HepG2 (cell line): ENCODE data around the gene ANG. TPM values are rescaled to one million over a fixed set of nuclear protein-coding genes. Genes with fewer than 3 reads are reported as not detected.

Experiments
- AHDC1 ChIP-seq: sonication (generic); formaldehyde crosslinking; IDR thresholded peaks from 2 replicates; pipeline ENCODE4 v1.5.1; 2020; ENCODE audit warnings: mild to moderate bottlenecking, missing genetic modification reagents, borderline replicate concordance
- ATF2 ChIP-seq: sonication (generic); formaldehyde crosslinking; IDR thresholded peaks from 2 replicates; pipeline ENCODE4 v1.4.0; 2020; ENCODE audit warnings: missing genetic modification reagents
- MXD4 ChIP-seq: IDR thresholded peaks from 2 replicates; pipeline ENCODE4 v1.6.1; 2016; ENCODE audit warnings: mild to moderate bottlenecking, missing biosample characterization, missing genetic modification reagents
- MYC ChIP-seq: sonication (generic); formaldehyde crosslinking; IDR thresholded peaks from 2 replicates; pipeline ENCODE4 v1.9.0; 2021; ENCODE audit warnings: missing genetic modification reagents, borderline replicate concordance
- NFYC ChIP-seq: IDR thresholded peaks from 2 replicates; pipeline ENCODE4 v1.6.1; 2016; ENCODE audit warnings: missing genetic modification reagents, missing compliant biosample characterization
- PPARG ChIP-seq: conservative IDR thresholded peaks from 2 replicates; pipeline ENCODE4 v1.6.1; 2016; ENCODE audit warnings: missing biosample characterization, missing genetic modification reagents
- RFX1 ChIP-seq: fragments of 450-650 bp; IDR thresholded peaks from 2 replicates; pipeline ENCODE4 v1.6.1; 2017
- SIX4 ChIP-seq: sonication (generic); formaldehyde crosslinking; IDR thresholded peaks from 2 replicates; pipeline ENCODE4 v1.4.0; 2020; ENCODE audit warnings: missing genetic modification reagents
- SP5 ChIP-seq: IDR thresholded peaks from 2 replicates; pipeline ENCODE4 v1.6.1; 2016; ENCODE audit warnings: low read depth, borderline replicate concordance
- TEF ChIP-seq: sonication (generic); formaldehyde crosslinking; IDR thresholded peaks from 2 replicates; pipeline ENCODE4 v1.5.0; 2020; ENCODE audit warnings: missing genetic modification reagents
- TRIM24 ChIP-seq: sonication (generic); formaldehyde crosslinking; IDR thresholded peaks from 2 replicates; pipeline ENCODE4 v1.8.0; 2022; ENCODE audit warnings: mild to moderate bottlenecking, missing genetic modification reagents
- YEATS4 ChIP-seq: sonication (generic); formaldehyde crosslinking; IDR thresholded peaks from 2 replicates; pipeline ENCODE4 v1.4.0; 2020; ENCODE audit warnings: missing genetic modification reagents, borderline replicate concordance
- ZBTB7A ChIP-seq: sonication (generic); formaldehyde crosslinking; IDR thresholded peaks from 2 replicates; pipeline ENCODE4 v1.8.0; 2022; ENCODE audit warnings: mild to moderate bottlenecking, missing genetic modification reagents
- ZGPAT ChIP-seq: IDR thresholded peaks from 2 replicates; pipeline ENCODE4 v1.6.1; 2016; ENCODE audit warnings: mild to moderate bottlenecking
- ZNF12 ChIP-seq: sonication (generic); formaldehyde crosslinking; IDR thresholded peaks from 2 replicates; pipeline ENCODE4 v1.5.0; 2020; ENCODE audit warnings: missing genetic modification reagents
- ZNF253 ChIP-seq: sonication (generic); formaldehyde crosslinking; IDR thresholded peaks from 2 replicates; pipeline ENCODE4 v1.8.0; 2022; ENCODE audit warnings: mild to moderate bottlenecking, missing genetic modification reagents, borderline replicate concordance
- ZNF367 ChIP-seq: sonication (generic); formaldehyde crosslinking; IDR thresholded peaks from 2 replicates; pipeline ENCODE4 v1.4.0; 2020; ENCODE audit warnings: missing genetic modification reagents, borderline replicate concordance
- ZNF574 ChIP-seq: sonication (generic); formaldehyde crosslinking; IDR thresholded peaks from 2 replicates; pipeline ENCODE4 v1.4.0; 2020; ENCODE audit warnings: missing genetic modification reagents
- ZNF740 ChIP-seq: sonication (generic); formaldehyde crosslinking; IDR thresholded peaks from 2 replicates; pipeline ENCODE4 v1.4.0; 2020; ENCODE audit warnings: missing genetic modification reagents
- ZNF761 ChIP-seq: sonication (generic); formaldehyde crosslinking; conservative IDR thresholded peaks from 2 replicates; pipeline ENCODE4 v1.4.0; 2020; ENCODE audit warnings: mild to moderate bottlenecking, missing genetic modification reagents
- polyA plus RNA-seq, 8 experiments: library from polyadenylated mRNA; depleted of rRNA in 3 of 8; stranded (reverse) in 7 of 8; unstranded in 1 of 8; fragments of >200 nt; fragmentation: Illumina TruSeq in 4 of 8; extraction: Trizol in 4 of 8; gene quantifications; 2 replicates each; pipeline versions ENCODE4 v1.2.1 to v1.2.3, GENCODE V29; 2011 to 2016; ENCODE audit warnings: low read depth in 4 of 8, missing spikeins in 1 of 8, mixed read lengths in 1 of 8; ENCODE audit not compliant: insufficient read depth in 1 of 8
- total RNA-seq, 5 experiments: library from RNA; depleted of rRNA; stranded (reverse); fragments of >200 nt; fragmentation: Illumina TruSeq; extraction: Trizol; gene quantifications; 2 replicates each; pipeline ENCODE4 v1.2.3, GENCODE V29; 2016; ENCODE audit warnings: low read depth in 1 of 5

The ANG gene
- total and polyA plus RNA-seq, 2 of the 13 experiments (the other 11 are each of a cell fraction or from before 2014, with no cell fraction given) = 83.6 to 401 TPM

GRCh38 chr14:20682127-20682434 lies 6.5 kb upstream of the ANG start (continued):
- no peak for TF ChIP-seq AHDC1 (CRISPR knock-in tag)
- no peak for TF ChIP-seq ZBTB7A
- TF ChIP-seq ZNF574 = no peak
- TF ChIP-seq YEATS4 (CRISPR knock-in tag) = no peak; the same call in 1 of the 2 replicates
- no peak for TF ChIP-seq ATF2 (CRISPR knock-in tag)
- 0 out of 2 replicates have a peak, but pooled peaks have one; percentile 23 for TF ChIP-seq MXD4
- peak; percentile 36; the same call in 1 of the 2 replicates for TF ChIP-seq ZGPAT (CRISPR knock-in tag)
- TF ChIP-seq ZNF12 (CRISPR knock-in tag) = peak; percentile 38; the same call in 1 of the 2 replicates
- no peak for TF ChIP-seq PPARG (CRISPR knock-in tag)
- no peak; the same call in 1 of the 2 replicates for TF ChIP-seq ZNF761 (CRISPR knock-in tag)
- TF ChIP-seq SP5 (CRISPR knock-in tag) = no peak
- TF ChIP-seq RFX1 = no peak
- no peak for TF ChIP-seq TRIM24 (CRISPR knock-in tag)
- no peak for TF ChIP-seq TEF (CRISPR knock-in tag)
- TF ChIP-seq NFYC (CRISPR knock-in tag) = no peak
- TF ChIP-seq SIX4 (CRISPR knock-in tag) = no peak
- TF ChIP-seq ZNF740 = peak; percentile 24; the same call in 1 of the 2 replicates
- no peak for TF ChIP-seq ZNF253 (CRISPR knock-in tag)
- TF ChIP-seq ZNF367 (CRISPR knock-in tag) = no peak
- no peak for TF ChIP-seq MYC (CRISPR knock-in tag)
